CD4-positive, alpha-beta T cell treated with Interferon alpha-2 for 1 hour (primary cell): ENCODE measurements around the gene MSMB.
"Not testable (repeated sequence)": the region's sequence is repeated elsewhere in the genome, so short reads cannot be mapped to it uniquely, and the experiment has no call there.

ENCODE experiments used
- DNase-seq, 2 donors: peaks; one replicate each; pipeline ENCODE4 v3.0.0-alpha.2; 2020 to 2022

The MSMB gene

GRCh38 chr10:46046261-46046660 is at the start of gene MSMB:
Gene MSMB, minus strand, starts transcription at chr10:46046269. Its CDS starts 32 bp downstream, at chr10:46046237.
- no peak for DNase-seq

DNA sequence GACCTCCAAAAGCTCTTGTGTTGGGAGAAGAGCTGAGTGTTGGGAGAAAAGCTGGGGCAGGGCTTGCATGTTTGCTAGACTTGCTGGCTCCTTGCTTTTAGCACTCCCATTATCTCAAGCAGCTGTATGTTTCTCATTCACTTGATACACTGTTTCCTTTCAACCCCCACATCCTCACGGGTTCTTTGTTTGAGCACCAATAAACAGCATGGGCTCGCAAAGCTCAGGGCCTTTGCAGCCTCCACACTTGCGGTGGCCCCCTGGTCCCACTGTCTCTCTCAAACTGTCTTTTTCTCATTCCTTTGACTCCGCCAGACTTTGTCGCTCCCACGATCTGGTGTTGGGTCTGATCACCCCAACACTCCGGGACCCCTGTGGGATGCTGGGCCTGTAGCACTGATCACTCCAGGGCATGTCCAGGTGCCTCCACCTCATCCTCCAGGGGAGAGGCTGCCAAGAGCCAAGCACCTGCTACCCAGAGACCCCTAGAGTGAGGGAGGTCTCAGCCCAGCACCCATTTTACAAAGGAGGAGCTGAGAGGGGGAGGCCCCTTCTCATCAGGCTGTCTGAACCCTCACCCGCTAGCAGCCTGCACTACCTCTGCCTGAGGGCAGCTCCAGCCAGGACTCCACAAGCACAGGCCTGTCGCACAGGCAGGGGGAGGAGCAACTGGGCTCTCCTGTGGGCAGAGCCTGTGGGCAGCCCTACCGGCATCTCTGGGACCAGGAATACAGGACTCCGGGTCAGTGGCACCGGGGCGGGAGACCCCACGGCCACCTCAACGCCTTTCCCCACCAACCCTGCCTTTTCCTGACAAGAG is 49.1 kb upstream of the MSMB start:
- no peak for DNase-seq

- DNase-seq = no peak
These were observed 48.1 kb upstream of the MSMB start for GRCh38 chr10:46094197-46094500.

GRCh38 chr10:46093316-46094196 is 47.5 kb upstream of the MSMB start:
- DNase-seq = peak; percentile 38 to 44

DNA sequence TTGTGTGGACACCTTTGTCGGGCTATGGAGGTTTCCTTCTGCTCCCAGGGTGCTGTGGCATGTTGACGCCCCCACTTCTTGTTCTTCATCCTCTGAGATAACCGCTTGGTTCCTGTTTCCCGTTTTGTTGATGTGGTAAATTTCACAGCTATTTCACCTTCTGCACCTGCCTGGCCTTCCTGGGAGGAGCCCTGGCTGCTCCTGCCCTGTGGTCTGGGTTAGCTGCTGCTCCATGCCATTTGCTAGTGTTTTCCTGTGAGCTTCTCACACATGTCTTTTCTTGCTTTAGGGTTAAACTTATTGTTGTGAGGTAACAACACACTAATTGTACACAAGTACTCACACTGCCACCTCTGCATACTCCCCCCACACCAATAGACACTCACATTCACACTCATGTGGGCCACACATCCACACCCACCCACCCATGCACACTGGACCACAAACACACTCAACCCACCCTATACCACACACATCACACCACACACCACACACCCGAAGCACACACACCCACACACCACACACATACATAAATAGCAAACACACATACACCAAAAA is 46.5 kb upstream of the MSMB start:
- DNase-seq = peak in 1 of 2 donors; percentile 69

DNA sequence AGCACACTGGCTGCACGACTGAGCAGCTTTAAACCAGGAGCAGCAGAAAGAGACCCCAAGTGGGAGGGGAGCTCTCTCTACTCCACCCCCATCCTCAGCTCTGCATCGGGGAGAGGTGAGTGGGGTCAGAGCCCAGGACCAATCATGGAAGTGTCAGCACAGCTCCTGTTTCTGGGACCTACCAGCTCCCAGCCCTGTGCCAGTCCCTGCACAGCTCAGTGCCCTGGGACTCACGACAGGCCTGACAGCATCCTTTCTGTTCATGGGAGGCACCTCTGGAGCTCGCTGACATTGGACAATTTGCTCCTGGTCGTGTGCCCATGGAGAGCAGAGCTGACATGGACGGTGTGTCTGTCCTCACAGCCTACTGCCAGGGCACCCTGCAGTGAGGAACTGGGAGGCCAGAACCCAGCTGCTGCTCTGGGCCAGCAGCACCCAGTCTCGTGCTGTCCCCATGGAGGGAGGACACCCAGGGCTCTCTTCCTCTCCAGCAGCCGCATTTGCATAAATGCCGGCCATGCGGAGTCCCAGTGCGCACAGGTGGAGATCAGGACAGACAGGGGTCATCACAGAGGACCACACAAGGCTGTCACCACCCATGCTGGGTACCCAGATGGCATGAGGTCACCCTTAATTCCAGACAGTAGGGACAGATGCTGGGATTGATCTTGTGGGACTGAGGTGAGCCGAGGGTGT is 45.9 kb upstream of the MSMB start:
- DNase-seq = no peak

DNA sequence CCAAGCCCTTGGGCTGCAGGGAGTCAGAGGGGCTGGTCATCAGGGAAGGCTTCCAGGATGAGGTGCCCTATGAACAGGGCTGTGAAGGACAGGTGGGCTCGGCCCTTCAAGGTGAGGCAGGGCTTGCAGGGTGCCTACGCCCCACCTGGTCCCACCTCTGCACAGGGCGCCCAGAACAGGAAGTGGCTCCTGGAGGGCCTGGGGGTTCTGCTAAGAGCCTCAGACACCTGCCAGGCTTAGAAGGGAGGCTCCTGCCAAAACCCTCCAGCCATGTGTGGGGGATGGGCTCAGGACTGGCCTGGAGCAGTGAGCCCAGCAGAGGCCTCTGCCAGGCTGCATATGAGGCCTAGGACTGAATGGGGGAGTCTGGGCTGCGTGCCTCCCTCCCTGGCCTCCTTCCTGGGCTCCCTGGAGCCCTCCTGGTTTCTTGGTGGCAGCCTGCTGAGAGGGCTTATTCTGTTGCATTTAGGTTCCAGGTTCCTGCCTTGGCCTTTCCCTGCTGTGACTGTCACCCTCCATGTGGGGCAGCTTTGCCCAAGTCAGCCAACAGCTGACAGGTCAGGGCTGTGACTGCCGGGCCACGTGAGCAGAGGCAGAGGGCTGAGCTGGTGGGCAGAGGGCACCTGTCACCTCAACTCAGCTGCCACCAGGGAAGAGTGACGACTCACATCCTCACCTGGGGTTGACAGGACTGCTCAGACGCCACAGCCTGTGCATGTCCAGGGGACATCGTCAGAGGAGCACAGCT is 45.2 kb upstream of the MSMB start:
- peak in 1 of 2 donors; percentile 37 for DNase-seq

- no peak for DNase-seq
These were observed 44.3 kb upstream of the MSMB start for GRCh38 chr10:46090258-46090812.

GRCh38 chr10:46087381-46087780 is 41.3 kb upstream of the MSMB start:
- DNase-seq = not testable (repeated sequence)

- DNase-seq = no peak
These were observed 38.5 kb upstream of the MSMB start for GRCh38 chr10:46084321-46085165.

- no peak for DNase-seq
These were observed 34.8 kb upstream of the MSMB start for GRCh38 chr10:46080886-46081285.

DNA sequence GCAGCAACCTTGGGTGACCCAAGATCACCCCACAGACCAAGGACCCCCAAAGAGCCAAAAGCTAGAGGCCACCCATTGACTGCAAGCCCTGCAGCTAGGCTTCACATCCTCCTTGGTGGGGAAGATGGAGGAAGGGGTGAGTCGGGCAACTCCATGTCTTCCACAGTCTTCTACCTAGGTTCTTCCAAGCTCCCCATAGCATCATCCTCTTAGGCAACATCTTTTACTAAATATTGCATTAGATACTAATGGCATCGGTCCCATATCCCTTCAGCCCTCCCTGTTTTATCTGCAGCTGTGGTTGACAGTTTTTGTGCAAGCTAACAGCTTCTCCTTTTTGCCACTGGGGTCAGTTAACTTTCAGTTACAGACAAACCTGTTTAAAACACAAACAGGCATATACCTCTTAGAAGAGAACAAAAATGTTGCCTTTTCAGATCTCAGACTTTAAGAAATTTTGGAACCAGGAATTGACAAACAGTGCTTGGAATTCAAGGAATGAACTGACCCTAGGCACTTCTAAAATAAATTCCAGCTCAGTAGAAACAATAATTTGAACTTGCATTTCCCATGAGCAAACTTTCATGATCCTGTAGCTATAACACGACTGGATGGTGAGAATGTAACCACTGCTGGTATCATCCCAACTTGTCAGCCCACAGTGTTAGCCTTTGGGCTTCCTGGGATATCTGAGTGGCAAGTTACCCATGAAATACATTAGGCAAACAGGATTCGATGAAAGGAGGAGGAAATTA is 33.9 kb upstream of the MSMB start:
- DNase-seq = no peak

GRCh38 chr10:46077731-46078413 is 31.8 kb upstream of the MSMB start:
- no peak for DNase-seq

GRCh38 chr10:46077141-46077554 is 31.1 kb upstream of the MSMB start:
- DNase-seq = no peak

DNA sequence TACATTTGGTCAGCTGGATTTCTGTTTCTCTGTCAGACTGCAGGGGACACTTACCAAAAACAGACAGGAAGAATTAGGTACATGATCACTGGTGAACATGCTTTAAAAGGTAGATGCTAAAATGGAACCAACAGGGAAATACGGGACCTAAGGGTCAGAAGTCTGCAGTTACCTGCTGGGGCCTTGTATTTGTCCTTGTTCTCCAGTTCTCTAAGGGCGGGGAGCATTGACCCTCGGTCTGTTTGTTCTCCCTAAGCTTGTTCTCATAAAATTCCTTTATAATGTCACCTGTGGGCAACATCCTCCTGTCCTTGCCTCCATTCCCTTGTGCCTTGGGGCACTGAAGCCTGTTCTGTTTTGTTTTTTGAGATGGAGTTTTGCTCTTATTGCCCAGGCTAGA is 29.8 kb upstream of the MSMB start:
- no peak for DNase-seq

GRCh38 chr10:46074196-46074946 is 28.3 kb upstream of the MSMB start:
- no peak for DNase-seq

- DNase-seq = no peak
These were observed 27.5 kb upstream of the MSMB start for GRCh38 chr10:46073564-46073963.

GRCh38 chr10:46070749-46071148 is 24.7 kb upstream of the MSMB start:
- DNase-seq = no peak
